ENCODE results near the gene ACTL8.
"Not testable (repeated sequence)": the region's sequence is repeated elsewhere in the genome, so short reads cannot be mapped to it uniquely, and the experiment has no call there.

The ACTL8 gene

DNA sequence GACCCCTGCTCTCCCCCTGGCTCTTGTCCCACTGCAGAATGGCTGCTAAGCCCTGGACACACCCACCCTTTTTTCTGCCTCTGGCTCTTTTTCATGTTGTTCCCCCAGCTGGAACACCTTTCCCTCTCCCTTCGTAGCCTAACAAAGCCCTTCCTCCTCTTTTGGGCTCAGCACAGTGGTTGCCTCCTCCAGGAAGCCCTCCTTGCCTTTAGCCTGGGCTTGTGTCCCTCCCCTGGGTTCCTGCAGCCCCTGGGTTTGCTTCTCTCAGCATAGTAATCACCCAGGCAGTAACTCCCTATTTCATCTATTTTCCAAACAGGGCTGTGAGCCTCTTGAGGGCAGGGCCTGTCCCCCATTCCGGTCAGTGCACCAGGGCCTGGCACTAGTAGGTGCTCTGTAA lies 19.8 kb upstream of the ACTL8 start:
- DNase-seq (ENCODE audit: low read depth), result no peak

DNA sequence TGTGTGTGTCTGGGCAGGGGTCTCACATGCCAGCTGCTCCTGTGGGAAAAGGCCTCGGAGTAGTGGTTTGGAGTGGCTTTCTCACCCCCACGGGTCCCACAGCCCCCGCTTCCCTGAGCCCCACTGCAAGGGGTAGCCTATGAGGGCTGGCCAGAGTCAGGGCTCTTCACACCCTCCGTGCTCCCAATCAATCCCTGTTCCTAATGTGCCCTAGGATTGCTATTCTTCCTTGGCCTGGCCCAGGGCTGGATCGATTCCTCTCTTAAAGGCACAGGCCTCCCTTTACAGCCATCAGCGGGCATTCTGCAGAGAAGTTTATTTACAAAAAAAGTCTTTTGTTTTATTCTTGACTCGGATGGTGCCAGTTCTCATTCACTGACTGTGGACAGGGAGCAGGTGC lies 19.3 kb upstream of the ACTL8 start:
- DNase-seq (ENCODE audit: low read depth), result no peak

DNA sequence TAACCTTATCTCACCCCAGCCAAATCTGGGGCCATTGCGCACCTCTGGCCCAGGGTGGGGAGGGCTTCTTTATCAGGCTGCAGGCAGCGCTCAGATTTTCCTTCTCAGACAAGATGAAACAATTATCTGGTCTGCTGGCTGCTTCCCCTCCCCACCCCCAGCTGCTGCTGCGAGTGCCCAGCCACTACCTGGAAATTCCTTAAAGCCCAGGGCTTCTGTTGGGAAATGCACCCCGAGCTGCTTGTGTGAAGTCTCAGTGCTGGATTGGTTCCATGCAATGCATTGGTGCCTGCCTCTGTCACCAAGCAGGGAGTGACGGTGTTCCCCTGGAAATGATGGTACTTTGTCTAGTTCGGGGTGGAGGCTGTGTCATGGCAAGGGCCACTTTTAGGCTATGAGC lies 18.5 kb upstream of the ACTL8 start:
- no peak for DNase-seq (ENCODE audit: low read depth)

DNA sequence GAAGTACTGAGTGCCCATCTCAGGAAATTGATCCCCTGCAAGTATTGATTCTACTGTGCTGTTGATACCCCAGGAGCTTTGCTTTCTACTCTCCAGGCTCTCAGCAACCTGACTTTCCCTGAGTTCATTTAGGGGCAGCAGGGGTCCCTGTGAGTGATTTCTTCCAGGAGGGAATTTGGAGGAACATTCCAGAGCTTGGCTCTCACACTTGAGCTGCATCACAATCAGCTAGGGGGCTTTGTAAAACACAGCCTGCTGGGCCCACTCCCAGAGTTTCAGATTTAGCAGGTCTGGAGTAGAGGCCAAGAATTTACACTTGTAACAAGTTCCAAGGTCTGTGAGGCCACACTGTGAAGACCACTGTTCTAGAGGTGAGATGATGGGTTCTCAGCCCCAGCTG lies 16.1 kb upstream of the ACTL8 start:
- no peak for DNase-seq (ENCODE audit: low read depth)

DNA sequence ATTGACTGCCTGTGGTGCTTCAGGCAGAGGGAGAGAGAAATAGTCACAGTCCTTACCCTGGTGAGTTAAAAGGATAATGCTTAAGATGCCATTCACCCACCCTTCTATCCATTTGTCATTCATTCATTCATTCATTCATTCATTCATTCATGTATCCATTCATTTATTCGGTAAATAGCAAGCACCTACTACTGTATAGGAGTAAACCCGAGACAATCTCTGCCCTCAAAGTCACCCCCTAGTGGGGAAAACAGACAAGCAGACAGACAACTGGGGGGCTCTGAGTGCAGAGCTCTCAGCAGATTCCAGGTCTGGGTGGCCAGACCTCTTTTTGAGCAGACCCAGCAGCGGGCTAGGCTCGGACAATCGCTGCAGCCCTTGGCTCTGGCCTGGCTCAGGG lies 14.1 kb upstream of the ACTL8 start:
- DNase-seq (ENCODE audit: low read depth), result no peak

DNA sequence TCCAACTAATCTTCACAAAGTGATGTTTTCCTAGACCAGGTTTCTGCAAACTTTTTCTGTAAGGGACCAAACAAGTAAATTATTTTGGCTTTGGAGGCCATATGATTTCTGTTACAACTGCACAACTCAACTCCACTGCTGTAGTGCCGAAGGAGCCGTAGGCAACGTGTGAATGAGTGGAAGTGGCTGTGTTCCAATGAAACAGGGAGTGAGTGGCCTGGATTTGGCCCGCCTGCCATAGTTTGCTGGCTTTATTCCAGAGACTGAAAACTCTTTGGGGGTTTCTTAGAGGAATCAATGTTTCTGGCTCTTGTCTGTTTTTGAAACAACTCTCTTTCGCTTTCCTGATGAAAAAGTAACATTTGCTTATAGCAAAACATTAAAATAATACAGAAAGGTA lies 12.6 kb upstream of the ACTL8 start:
- DNase-seq (ENCODE audit: low read depth), result no peak

DNA sequence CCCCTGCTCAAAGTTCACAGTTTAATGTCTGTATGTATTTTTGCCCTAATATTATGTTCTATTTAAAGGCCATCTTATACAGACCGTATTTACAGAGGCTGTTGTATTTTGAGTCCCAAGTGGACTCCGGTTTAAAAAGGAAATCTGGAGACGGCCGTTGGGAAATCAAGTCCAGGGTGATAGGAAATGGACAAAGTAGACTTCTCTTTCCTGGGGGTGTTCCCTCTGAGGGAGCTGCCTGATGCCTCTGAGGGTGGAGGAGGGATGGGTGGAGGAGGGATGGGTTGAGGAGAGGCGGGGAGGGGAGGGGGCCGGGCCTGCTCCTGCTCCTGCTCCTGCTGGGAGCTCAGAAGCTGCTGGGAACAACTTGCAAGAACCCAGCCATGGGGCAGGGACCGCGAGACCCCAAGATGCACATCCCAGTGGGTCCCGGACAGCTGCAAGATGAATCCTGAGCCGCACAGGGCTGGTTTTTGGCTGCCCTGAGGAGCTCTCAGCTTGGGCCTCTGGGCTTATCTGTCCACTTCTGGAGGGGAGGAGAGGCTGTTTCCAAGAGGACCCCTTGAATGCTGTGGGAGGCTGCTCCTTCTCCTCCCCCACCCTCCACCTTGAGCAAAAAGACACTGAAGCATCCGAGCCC lies 12.0 kb upstream of the ACTL8 start:
- DNase-seq (ENCODE audit: low read depth), result no peak

DNA sequence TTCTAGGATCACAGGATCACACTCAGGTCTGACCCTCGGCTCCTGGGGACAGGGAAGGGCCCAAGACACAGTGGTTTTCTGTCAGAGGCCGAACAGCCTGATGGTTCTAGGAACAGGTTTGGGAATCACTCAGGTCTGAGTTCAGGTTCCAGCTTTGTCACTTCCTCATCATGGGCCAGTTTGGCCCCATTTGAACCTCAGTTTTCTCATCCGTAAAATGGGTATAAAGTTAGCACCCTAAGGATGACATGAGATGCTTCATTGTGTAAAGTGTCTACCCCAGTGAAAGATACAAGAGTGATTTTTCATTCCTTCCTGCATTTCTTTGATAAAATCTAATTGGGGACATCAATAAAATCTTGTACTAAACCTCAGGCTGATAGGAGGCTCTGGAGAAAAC lies 11.2 kb upstream of the ACTL8 start:
- DNase-seq (ENCODE audit: low read depth), result no peak

DNA sequence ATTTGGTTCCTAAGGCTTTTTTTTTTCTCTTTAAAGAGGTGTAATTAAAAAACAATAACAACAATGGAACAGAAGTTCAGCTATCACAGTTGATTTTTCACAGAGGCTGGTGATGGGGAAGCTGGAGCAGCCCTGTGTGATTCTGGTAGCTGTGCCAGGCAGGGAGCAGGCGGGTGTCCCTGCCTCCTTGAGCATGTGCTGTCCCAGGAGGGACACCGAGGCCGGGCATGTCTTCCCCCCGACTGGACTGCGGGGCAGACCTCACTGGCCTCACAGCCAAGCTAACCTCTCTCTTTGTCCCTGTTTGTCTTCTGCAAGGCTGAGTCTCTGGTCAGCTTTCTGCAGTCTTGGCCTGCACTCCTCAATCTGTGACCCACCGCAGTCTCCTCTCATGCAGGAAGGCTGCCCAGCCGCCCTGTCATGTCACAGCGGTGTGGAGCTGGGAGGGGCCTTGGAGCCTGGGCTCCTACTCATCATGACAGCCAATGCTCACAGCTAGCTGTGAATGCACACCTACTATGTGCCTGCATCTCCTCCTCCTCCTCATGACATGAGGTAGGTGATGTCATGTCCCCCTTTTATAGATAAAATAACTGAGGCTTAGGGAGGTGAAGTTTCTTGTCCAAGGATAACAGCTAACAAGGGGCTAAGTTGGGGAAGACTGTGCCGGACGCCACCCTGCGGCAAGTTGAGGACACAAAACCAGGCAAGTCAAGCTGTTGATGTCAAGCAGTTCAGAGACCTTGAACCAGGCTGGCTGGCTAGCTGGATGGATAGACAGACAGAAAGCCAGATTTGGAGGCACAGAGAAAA lies 10.3 kb upstream of the ACTL8 start:
- DNase-seq (ENCODE audit: low read depth), result no peak

DNA sequence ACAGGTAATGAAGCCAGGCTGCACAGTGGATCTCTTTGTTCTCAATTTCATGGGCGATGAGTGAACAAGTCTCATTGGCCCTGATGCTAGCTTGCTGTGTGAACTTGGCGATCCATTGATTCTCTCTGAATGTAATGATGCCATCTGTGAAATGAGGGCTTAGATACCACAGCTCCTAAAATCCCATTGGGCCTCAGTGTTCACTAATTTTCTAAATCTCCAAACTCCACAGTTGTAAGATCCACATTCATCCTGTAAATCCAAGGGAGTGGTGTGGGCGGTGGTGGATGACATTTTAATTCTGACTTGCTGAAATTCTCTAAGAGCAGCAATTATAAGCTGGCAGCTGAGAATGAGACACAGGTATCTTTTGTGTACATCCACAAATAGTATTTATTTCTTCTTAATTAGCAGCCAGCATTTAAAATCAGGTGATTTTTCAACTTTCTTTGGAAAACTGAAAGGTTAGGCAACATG lies 9.6 kb upstream of the ACTL8 start:
- no peak for DNase-seq (ENCODE audit: low read depth)

DNA sequence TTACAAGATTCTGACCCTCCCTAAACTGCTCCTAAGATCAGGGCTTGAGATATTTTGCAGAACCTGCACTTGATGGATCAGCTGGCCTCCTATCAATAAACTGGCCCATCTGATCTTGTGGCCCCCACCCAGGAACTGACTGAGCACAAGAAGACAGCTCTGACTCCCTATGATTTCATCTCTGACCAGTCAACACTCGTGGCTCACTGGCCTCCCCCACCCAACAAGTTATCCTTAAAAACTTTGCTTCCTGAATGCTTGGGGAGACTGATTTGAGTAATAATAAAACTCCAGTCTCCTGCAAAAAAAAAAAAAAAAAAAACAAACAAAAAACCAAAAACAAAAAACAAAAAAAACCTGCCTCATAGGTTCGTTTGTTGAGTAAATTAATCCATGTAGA lies 8.9 kb upstream of the ACTL8 start:
- not testable (repeated sequence) for DNase-seq (ENCODE audit: low read depth)

DNA sequence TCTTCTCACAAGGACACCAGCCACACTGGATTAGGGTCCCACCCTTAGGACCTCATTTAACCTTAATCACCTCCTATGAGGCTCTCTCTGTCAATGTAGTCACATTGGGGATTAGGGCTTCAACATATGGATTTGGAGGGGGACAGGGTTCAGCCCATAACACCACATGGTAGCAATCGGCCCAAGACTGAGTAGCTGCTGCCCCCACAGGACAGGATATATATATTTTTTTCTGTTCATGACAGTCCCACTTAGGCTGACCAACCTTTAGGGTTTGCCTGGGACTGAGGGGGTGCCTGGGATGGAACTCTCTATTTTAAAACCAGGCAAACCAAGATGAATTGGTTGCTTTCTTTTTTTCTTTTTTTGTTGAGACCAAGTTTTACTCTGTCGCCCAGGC lies 8.2 kb upstream of the ACTL8 start:
- DNase-seq (ENCODE audit: low read depth), result no peak

DNA sequence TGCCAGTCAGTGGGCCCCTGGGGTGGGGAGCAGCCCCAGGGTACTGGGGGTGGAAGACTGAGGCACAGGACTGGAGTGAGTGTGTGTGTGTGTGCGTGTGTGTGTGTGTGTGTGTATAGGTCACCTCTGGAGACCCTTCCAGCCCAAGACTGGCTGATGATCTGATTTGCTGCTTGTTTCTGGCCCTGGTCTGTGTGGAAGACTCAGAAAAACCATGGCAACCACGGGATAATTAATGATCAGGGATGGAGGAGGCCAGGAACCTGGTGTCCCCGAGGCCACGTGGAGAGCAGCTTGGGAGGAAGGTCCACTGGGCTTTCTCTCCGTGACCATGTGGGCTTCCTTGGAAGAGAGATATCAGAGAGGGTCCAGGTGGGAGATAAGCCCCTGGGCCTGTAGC lies 4.8 kb upstream of the ACTL8 start:
- no peak for DNase-seq (ENCODE audit: low read depth)

DNA sequence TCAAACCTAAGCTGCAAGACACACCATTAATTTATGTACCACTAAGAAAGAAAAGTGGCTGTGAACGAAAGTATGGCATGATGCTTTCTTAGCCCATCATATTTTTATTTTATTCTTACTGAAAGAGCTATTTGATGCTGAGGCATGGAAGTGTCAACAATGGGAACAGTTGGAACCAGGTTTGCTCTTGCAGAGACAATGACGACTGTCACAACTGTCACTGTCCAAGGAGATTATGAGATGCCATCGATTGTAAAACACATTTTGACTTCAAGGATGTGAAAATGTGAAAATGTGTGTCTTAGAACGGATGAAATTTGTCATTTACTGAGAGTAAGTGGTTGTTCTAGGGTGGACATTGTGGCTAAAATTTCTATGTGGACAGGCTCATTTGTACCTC lies 2.8 kb upstream of the ACTL8 start:
- DNase-seq (ENCODE audit: low read depth), result no peak

DNA sequence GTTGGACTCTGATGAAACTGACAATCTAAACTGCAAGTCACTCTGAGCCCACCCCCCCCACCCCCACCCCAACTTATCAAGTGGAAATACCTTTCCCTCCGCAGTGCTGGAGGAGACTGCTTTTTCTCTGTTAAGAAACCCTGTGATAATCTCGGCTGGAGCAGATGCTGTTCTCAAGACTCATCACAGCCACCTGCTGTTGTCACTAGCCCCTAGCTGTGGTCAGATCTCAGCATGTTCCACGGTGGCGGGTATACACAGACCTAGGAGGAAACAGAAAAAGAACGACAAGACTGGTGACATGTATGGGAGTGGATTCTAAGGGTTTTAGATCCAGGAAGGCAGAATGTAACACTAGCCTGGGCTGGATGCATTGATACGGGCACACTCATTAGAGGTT lies 2.3 kb downstream of the ACTL8 start:
- DNase-seq (ENCODE audit: low read depth), result no peak

DNA sequence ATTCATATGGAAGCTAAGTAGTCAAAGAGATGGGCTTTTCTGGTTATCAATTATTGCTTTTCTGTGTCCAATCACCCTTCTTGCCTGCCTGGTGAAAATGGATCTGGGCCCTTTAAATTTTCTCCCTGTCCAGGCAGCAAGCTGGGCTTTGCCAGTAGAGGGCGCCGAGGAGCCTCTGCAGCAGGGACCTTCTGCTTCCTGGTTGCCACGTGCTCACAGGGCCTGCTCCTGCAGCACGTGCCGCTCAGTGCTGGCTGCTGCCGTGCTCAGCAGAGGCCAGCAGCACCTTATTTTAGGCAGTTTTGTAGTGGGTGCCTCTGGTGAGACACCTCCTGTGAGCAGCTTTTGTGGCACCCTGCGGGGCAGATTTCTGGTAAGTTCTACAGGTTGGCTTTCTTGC lies 4.0 kb downstream of the ACTL8 start:
- DNase-seq (ENCODE audit: low read depth), result no peak

DNA sequence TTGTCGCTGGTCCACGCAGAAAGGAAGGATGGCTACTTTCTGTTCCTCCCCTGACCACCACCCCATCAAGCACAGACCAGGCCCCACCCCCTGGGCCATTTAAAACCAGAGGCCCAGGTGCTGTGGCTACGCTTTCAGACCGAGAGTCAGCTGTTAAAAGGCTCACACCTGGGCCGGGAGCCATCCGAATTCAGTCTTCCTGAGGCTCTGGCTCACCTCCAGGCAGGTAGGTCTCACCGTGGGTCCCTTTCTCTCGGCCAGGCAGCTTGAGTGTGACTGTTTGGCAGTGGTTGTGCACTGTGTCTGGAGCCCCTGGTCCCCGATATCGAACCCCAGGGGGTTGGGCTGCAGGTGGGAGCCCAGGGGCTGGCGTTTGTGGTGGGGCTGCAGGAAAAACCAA lies 7.2 kb downstream of the ACTL8 start:
- DNase-seq (ENCODE audit: low read depth), result no peak

DNA sequence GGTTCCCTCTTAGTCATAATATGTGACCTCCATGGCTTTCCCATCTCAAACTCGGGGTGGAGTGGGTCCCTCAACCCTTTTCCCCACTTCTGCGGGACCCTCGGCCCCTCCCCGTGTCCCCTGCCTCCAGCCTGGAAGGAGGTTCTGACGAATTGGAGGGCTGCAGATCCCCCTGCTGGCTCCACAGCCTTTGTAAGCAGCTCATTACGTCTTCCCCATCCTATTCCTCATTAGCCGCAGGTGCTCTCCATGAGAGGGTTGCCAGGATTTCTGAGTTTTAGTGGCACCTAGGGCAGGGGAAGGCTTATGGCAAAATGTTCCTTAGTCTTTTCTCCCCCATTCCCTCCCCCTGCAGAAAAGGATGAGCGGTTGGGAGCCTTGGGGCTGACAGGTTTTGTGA lies 8.3 kb downstream of the ACTL8 start:
- no peak for DNase-seq (ENCODE audit: low read depth)

DNA sequence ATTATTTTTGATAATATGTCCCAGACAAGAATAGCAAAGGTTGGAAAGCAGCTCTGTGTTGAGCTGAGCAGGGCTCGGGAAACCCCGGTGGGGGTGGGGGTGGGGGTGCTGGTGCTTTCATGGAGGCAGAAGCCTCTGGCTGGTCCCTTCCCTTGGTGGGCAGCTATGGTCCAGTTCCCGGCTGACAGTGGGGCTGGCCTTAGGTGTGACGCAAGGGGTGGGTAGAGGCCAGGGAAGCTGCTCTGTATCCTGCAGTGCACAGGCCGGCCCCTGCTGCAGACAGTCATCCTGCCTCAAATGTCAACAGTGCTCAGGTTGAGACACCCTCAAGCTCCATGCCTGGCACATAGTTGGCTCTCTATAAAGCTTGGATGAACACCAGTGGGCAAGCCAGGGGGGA lies 8.9 kb downstream of the ACTL8 start:
- no peak for DNase-seq (ENCODE audit: low read depth)

DNA sequence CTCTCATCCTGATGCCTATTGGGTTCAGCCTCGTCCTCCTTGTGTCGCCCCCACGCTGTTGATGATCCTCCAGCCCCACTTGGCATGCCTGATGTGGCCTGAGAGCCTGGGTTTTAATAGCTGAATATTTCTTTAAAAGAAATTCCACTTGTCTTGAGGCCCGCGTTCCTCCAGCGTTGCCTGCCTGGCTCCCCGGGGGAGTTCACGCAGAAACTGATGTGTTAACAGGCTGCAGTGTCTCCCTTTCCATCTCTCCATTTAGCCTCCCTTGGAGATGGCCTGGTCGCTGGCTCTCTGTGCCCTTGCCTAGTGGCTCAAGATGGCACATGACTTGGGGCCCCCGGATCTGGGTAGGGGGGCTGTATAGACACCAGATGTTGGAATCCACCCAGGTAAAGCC lies 9.5 kb downstream of the ACTL8 start:
- DNase-seq (ENCODE audit: low read depth), result no peak

DNA sequence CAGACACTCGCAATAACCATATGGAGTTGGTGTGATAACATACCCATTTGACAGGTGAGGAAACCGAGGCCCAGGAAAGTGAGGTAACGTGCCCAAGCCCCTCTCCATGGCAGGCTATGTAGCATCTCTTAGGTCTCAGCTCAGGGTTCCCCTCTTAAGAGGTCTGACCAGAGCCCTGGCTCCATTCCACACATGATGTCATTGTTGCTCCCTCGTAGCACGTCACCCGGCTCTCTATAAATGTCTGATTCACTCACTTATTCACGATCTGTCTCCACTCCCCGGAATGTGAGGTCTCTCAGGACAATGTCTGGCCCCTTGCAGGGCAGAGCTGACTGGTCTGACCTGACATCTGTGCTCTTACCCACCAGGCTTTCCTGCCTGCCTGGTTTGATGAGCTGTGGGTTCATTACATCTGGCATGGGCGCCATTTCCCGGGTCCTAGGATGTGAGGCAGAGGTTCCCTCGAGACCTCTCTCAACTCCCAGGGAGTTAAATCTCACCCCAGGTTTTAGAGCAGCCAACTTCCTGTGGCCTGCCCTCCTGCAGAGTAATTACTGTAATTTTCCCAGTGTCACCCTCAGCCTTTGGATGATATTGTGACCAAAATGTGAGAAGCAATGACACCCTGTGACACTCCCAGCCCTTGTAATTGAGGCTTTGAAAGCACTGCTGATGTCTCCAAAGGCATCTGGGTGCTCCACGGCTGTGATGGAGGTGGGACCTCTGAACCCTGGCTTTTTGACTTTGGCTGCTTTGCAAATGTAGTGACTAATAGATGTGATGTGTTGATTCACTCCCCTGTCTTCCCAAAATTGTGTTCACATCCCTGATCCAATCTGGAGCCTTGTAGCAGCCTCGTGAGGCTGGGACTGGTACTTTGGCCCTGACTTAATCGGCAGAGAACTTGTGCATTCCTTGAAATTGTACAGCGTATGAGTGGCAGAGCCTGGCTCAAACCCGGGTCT lies 10.6 kb downstream of the ACTL8 start:
- no peak for DNase-seq (ENCODE audit: low read depth)

DNA sequence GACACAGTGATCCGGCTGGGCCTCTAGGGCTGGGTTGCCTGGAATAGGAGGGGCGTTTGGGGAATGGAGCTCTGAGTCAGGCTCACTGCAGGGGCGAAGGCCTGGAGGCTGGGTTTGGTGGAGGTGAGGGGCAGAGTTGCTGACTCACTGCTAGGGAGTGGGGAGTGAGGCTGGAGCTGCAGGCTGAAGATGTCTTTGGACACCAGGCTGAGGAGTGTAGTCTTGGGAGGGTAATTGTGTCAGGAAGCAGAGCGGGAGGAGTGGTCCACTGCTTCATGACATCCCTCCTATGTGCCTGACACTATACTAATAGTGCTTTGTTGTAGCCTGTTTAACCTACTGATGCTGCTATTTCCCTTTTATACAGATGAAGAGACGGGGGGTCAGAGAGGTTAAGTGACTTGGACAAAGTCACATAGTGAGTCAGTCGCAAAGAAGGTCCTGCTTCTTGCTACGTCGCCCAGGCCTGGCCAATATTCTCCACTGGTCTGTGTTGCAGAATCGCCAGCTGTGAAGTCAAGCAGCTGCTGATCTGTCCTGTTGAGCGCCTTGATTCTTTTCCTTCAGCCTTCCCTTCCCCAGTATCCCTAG lies 13.6 kb downstream of the ACTL8 start:
- no peak for DNase-seq (ENCODE audit: low read depth)

All from stimulated activated CD8-positive, alpha-beta memory T cell treated with anti-CD3 and anti-CD28 coated beads, Interleukin-12 subunit alpha, Interleukin-12 subunit beta, amount 100 ng/mL, for 4 hours (primary cell).